CD8-positive, alpha-beta memory T cell (primary cell): ENCODE measurements around the gene KRTAP4-2. TPM values are rescaled to one million over a fixed set of nuclear protein-coding genes. Genes with fewer than 3 reads are reported as not detected.
"Not testable (repeated sequence)": the region's sequence is repeated elsewhere in the genome, so short reads cannot be mapped to it uniquely, and the experiment has no call there.

Experiments used
- CTCF ChIA-PET: fragments of 350-600 bp; sonication (Branson Sonifier 250); formaldehyde crosslinking; loops from one replicate; lab custom pipeline; 2021; ENCODE audit warnings: antibody characterized with exemption; lab: Charles Lee
- POLR2A ChIA-PET: fragments of 350-600 bp; sonication (Branson Sonifier 250); formaldehyde crosslinking; loops from one replicate; lab custom pipeline; 2021; ENCODE audit warnings: antibody characterized with exemption; lab: Charles Lee
- DNase-seq, 5 donors: peaks; one replicate each; pipeline versions ENCODE4 v3.0.0 to v3.0.0-alpha.2; 2020 to 2022; ENCODE audit warnings: mixed read lengths in 1 of 5
- H3K27ac ChIP-seq: one replicate; pipeline ENCODE4 v1.7.0; 2013; ENCODE audit warnings: low read depth, mild to moderate bottlenecking, low read length, moderate library complexity
- H3K27me3 ChIP-seq: 2 replicates; pipeline ENCODE4 v1.7.0; 2013; ENCODE audit warnings: low read length, mild to moderate bottlenecking; ENCODE audit not compliant: insufficient read depth, poor library complexity, severe bottlenecking
- H3K36me3 ChIP-seq: 2 replicates; pipeline ENCODE4 v1.7.0; 2013; ENCODE audit warnings: mild to moderate bottlenecking, low read length, moderate library complexity; ENCODE audit not compliant: insufficient read depth
- H3K4me1 ChIP-seq: 2 replicates; pipeline ENCODE4 v1.7.0; 2013; ENCODE audit warnings: mild to moderate bottlenecking, low read length, moderate library complexity; ENCODE audit not compliant: insufficient read depth
- H3K4me3 ChIP-seq: 2 replicates; pipeline ENCODE4 v1.7.0; 2013; ENCODE audit warnings: mild to moderate bottlenecking, low read length
- H3K9me3 ChIP-seq: 2 replicates; pipeline ENCODE4 v1.7.0; 2013; ENCODE audit warnings: mild to moderate bottlenecking, low read length
- H3K27ac Mint-ChIP-seq, 8 donors: one replicate each; pipeline ENCODE4 v1.8.0; 2020 to 2021; ENCODE audit warnings: mixed read lengths in 8 of 8, mild to moderate bottlenecking in 6 of 8, inconsistent platforms in 3 of 8, moderate library complexity in 3 of 8
- H3K27me3 Mint-ChIP-seq, 2 donors: one replicate each; pipeline ENCODE4 v1.8.0; 2020 to 2021; ENCODE audit warnings: mixed read lengths in 2 of 2, mild to moderate bottlenecking in 1 of 2, moderate library complexity in 1 of 2
- H3K36me3 Mint-ChIP-seq, 3 donors: one replicate each; pipeline ENCODE4 v1.8.0; 2020 to 2021; ENCODE audit warnings: mixed read lengths in 3 of 3, inconsistent platforms in 1 of 3, mild to moderate bottlenecking in 1 of 3
- H3K4me1 Mint-ChIP-seq, 3 donors: one replicate each; pipeline ENCODE4 v1.8.0; 2020 to 2021; ENCODE audit warnings: mixed read lengths in 3 of 3, inconsistent platforms in 1 of 3, mild to moderate bottlenecking in 1 of 3
- H3K4me3 Mint-ChIP-seq, 7 donors: one replicate each; pipeline ENCODE4 v1.8.0; 2020 to 2021; ENCODE audit warnings: mixed read lengths in 7 of 7, mild to moderate bottlenecking in 6 of 7, moderate library complexity in 4 of 7, inconsistent platforms in 2 of 7
- H3K9me3 Mint-ChIP-seq, 5 donors: one replicate each; pipeline ENCODE4 v1.8.0; 2020 to 2022; ENCODE audit warnings: mixed read lengths in 5 of 5, mild to moderate bottlenecking in 3 of 5, moderate library complexity in 2 of 5, inconsistent platforms in 1 of 5
- polyA plus RNA-seq: library from polyadenylated mRNA; unstranded; fragments of 300-500 nt; fragmentation: Illumina TruSeq; gene quantifications from one replicate; pipeline ENCODE4 v1.2.3, GENCODE V29; 2021
- total RNA-seq, 2 experiments: library from RNA; stranded (reverse); gene quantifications; one replicate each; pipeline ENCODE4 v1.2.3, GENCODE V29; 2021

Gene KRTAP4-2
- total and polyA plus RNA-seq, 3 experiments from 2014 or later, result not detected

DNA sequence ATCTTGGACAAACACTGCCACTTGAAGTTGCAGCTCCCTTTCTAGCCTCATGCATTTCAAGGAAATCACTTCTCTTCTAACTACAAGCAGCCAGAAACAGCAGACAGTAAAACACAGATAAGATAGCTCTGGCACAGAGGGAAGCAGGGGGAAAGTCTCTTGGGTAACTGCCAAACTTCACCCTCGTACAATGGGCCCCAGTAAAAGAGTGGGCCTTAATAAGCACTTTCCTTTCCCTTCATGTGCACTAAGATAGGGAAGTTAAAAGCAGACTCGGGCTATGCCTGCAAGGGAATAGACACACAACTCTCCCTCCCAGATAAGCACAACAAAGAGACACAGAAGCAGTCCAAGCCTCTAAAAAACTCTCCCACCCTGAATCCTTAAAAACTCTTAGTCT, 24.2 kb downstream of the KRTAP4-2 start:
- peaks cover under 1% of the 10 kb centered on the region for H3K27me3 ChIP-seq
- no peaks in the 10 kb centered on the region for H3K4me1 Mint-ChIP-seq
- H3K27ac Mint-ChIP-seq, result no peak overlapping the region
- H3K4me1 ChIP-seq, result no peaks in the 10 kb centered on the region
- DNase-seq, result no peak
- POLR2A ChIA-PET, result no interaction called here
- CTCF ChIA-PET, result no interaction called here
- no peak overlapping the region for H3K4me3 ChIP-seq
- peaks cover 0 to 4% (median 0%) of the 10 kb centered on the region in 3 donors for H3K36me3 Mint-ChIP-seq
- no peaks in the 10 kb centered on the region for H3K9me3 ChIP-seq
- H3K9me3 Mint-ChIP-seq, result no peaks in the 10 kb centered on the region
- H3K36me3 ChIP-seq, result no peaks in the 10 kb centered on the region
- H3K27ac ChIP-seq, result no peak overlapping the region
- H3K27me3 Mint-ChIP-seq, result peaks cover 18 to 53% of the 10 kb centered on the region in 2 donors
- H3K4me3 Mint-ChIP-seq, result no peak overlapping the region

DNA sequence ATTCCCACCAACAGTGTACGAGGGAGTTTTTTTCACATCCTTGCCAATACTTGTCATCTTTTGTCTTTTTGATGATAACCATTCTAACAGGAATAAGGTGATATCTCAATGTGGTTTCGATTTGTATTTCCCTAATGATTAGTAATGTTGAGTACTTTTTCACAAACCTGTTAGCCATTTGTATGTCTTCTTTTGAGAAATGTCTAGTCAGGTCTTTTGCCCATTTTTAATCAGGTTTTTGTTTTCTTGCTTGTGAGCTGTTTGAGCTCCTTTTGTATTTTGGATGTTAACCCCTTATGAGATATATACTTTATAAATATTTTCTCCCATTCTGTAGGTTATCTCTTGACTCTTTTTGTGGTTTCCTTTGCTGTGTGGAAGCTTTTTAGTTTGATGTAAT, 26.5 kb downstream of the KRTAP4-2 start:
- POLR2A ChIA-PET, result no interaction called here
- H3K36me3 Mint-ChIP-seq, result no peaks in the 10 kb centered on the region
- Histone ChIP-seq H3K36me3 (no peaks in the 10 kb centered on the region), H3K9me3 (no peaks in the 10 kb centered on the region), H3K4me1 (no peaks in the 10 kb centered on the region), H3K4me3 (no peak overlapping the region), H3K27me3 (no peaks in the 10 kb centered on the region), H3K27ac (no peak overlapping the region)
- H3K9me3 Mint-ChIP-seq, result no peaks in the 10 kb centered on the region
- no peak for DNase-seq
- no peak overlapping the region for H3K4me3 Mint-ChIP-seq
- H3K27me3 Mint-ChIP-seq, result peaks cover 7 to 45% of the 10 kb centered on the region in 2 donors
- CTCF ChIA-PET, result no interaction called here
- peaks cover 0 to 2% (median 0%) of the 10 kb centered on the region in 3 donors for H3K4me1 Mint-ChIP-seq
- H3K27ac Mint-ChIP-seq, result no peak overlapping the region

GRCh38 chr17:41150026-41150425, 28.0 kb downstream of the KRTAP4-2 start:
- Histone ChIP-seq H3K27me3 (no peaks in the 10 kb centered on the region), H3K36me3 (no peaks in the 10 kb centered on the region), H3K4me1 (no peaks in the 10 kb centered on the region), H3K9me3 (no peaks in the 10 kb centered on the region), H3K4me3 (no peak overlapping the region), H3K27ac (no peak overlapping the region)
- CTCF ChIA-PET, result no interaction called here
- Mint-ChIP-seq H3K36me3 (peaks cover 0 to 1% (median 0%) of the 10 kb centered on the region in 3 donors), H3K27me3 (peaks cover 7 to 41% of the 10 kb centered on the region in 2 donors), H3K4me3 (no peak overlapping the region), H3K27ac (no peak overlapping the region), H3K9me3 (peaks cover 0 to 3% (median 0%) of the 10 kb centered on the region in 5 donors), H3K4me1 (peaks cover 0 to 2% (median 0%) of the 10 kb centered on the region in 3 donors)
- POLR2A ChIA-PET, result no interaction called here
- DNase-seq, result no peak

DNA sequence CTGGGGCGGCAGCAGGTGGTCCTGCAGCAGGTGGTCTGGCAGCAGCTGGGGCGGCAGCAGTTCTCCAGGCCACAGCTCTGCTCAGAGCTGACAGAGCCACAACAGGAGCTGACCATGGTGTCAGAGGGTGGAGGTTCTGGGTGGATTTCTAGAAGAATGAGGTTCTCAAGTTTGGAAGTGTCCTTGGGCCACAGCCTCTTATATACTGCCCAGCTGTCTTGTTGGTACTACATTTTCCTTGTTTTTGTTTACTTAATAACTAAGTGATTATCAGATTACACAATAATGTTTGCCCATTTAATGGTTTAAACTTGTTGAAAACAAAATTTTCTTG, 28.4 kb downstream of the KRTAP4-2 start, which contains the start of gene KRTAP4-5:
Gene KRTAP4-5 (minus strand): TSS at position 174 of the 334 bp plus-strand sequence. CDS start 58 bp downstream, at position 116.
- CTCF ChIA-PET, result no interaction called here
- H3K27ac Mint-ChIP-seq, result no peak within 1 kb of the TSS
- H3K4me1 Mint-ChIP-seq, result peaks cover 0 to 2% (median 0%) of the 10 kb centered on the region in 3 donors

GRCh38 chr17:41148971-41149651, 28.9 kb downstream of the KRTAP4-2 start:
- CTCF ChIA-PET, H3K9me3 ChIP-seq: not testable (repeated sequence)

More for the DNA sequence above, 28.4 kb downstream of the KRTAP4-2 start, which contains the start of gene KRTAP4-5:
- H3K36me3 Mint-ChIP-seq, result peaks cover 0 to 1% (median 0%) of the 10 kb centered on the region in 3 donors
- Histone ChIP-seq H3K4me3 (no peak within 1 kb of the TSS), H3K27ac (no peak within 1 kb of the TSS), H3K4me1 (no peaks in the 10 kb centered on the region), H3K9me3 (no peaks in the 10 kb centered on the region), H3K27me3 (no peaks in the 10 kb centered on the region), H3K36me3 (no peaks in the 10 kb centered on the region)
- DNase-seq, result no peak
- H3K4me3 Mint-ChIP-seq, result no peak within 1 kb of the TSS
- H3K9me3 Mint-ChIP-seq, result peaks cover 0 to 4% (median 0%) of the 10 kb centered on the region in 5 donors
- H3K27me3 Mint-ChIP-seq, result peaks cover 7 to 37% of the 10 kb centered on the region in 2 donors
- POLR2A ChIA-PET, result no interaction called here

GRCh38 chr17:41147531-41148204, 30.4 kb downstream of the KRTAP4-2 start:
- peaks cover 0 to 18% (median 9%) of the 10 kb centered on the region in 5 donors for H3K9me3 Mint-ChIP-seq
- H3K4me3 Mint-ChIP-seq, result no peak overlapping the region
- DNase-seq, result no peak
- peaks cover 0 to 2% (median 0%) of the 10 kb centered on the region in 3 donors for H3K4me1 Mint-ChIP-seq
- Histone ChIP-seq H3K4me3 (no peak overlapping the region), H3K27me3 (no peaks in the 10 kb centered on the region), H3K27ac (no peak overlapping the region), H3K4me1 (no peaks in the 10 kb centered on the region), H3K36me3 (no peaks in the 10 kb centered on the region), H3K9me3 (no peaks in the 10 kb centered on the region)
- peaks cover 0 to 13% (median 5%) of the 10 kb centered on the region in 3 donors for H3K36me3 Mint-ChIP-seq
- ChIA-PET CTCF (no interaction called here), POLR2A (interaction anchor here (0.7 kb wide), 1 partner anchor 87 kb away, joined by 3 read pairs; no protein-coding TSS in a partner anchor)
- peaks cover 3 to 27% of the 10 kb centered on the region in 2 donors for H3K27me3 Mint-ChIP-seq
- H3K27ac Mint-ChIP-seq, result no peak overlapping the region

More at GRCh38 chr17:41148971-41149651, 28.9 kb downstream of the KRTAP4-2 start:
- H3K27me3 ChIP-seq, H3K4me3 ChIP-seq, H3K4me1 Mint-ChIP-seq, H3K4me3 Mint-ChIP-seq, H3K9me3 Mint-ChIP-seq, H3K27ac ChIP-seq, POLR2A ChIA-PET, H3K4me1 ChIP-seq, H3K36me3 Mint-ChIP-seq, H3K27ac Mint-ChIP-seq, DNase-seq, H3K36me3 ChIP-seq: not testable (repeated sequence)
- H3K27me3 Mint-ChIP-seq, result peaks cover 7 to 35% of the 10 kb centered on the region in 2 donors

DNA sequence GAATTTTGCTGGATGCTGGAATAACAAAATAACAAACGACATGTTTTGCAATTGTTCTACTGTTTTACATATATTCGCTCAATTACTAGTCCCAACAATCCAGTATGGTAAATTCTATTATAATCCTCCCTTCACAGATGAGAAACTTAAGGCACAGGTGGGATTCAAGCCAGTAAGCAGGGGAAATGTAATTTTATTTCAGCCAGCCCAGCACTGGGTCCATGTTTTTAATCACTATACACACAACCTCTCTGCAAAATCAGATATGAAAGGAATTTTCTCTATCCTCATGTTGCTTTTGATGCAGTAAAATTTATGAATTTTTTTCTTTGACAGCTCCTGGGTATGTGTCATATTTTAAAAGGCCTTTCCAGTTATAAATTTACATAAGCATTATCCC, 32.8 kb downstream of the KRTAP4-2 start:
- Histone ChIP-seq H3K36me3 (no peaks in the 10 kb centered on the region), H3K4me1 (no peaks in the 10 kb centered on the region), H3K27me3 (no peaks in the 10 kb centered on the region), H3K4me3 (no peak overlapping the region), H3K27ac (no peak overlapping the region), H3K9me3 (no peaks in the 10 kb centered on the region)
- H3K27ac Mint-ChIP-seq, result peak overlapping the region in 2 of 8 donors; percentile 7 to 28
- no peak for DNase-seq
- H3K4me3 Mint-ChIP-seq, result no peak overlapping the region
- peaks cover 0 to 28% (median 5%) of the 10 kb centered on the region in 3 donors for H3K36me3 Mint-ChIP-seq
- H3K27me3 Mint-ChIP-seq, result peaks cover 3 to 36% of the 10 kb centered on the region in 2 donors
- ChIA-PET POLR2A (no interaction called here), CTCF (no interaction called here)
- H3K4me1 Mint-ChIP-seq, result peaks cover 0 to 2% (median 0%) of the 10 kb centered on the region in 3 donors
- H3K9me3 Mint-ChIP-seq, result peaks cover 3 to 32% (median 14%) of the 10 kb centered on the region in 5 donors

DNA sequence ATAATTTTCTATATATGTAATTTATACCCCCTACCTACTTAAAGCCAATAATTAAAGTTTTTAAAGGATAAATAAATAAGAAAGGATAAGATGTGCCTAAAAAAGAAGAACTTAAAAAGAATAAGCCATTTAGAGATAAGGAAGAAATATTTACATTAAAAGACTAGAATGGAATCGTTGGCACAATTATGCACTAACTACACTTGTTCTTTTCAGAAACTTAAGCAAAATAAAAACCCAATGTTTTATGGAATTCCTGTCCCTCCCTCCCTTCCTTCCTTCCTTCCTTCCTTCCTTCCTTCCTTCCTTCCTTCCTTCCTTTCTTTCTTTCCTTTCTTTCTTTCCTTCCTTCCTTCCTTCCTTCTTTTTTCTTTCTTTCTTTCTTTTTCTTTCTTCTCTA, 33.2 kb downstream of the KRTAP4-2 start:
- H3K4me1 Mint-ChIP-seq, result peaks cover 0 to 2% (median 0%) of the 10 kb centered on the region in 3 donors
- H3K9me3 Mint-ChIP-seq, result peaks cover 5 to 32% (median 14%) of the 10 kb centered on the region in 5 donors
- no peak for DNase-seq
- H3K4me1 ChIP-seq, result no peaks in the 10 kb centered on the region
- H3K27me3 Mint-ChIP-seq, result peaks cover 3 to 36% of the 10 kb centered on the region in 2 donors
- H3K27me3 ChIP-seq, result no peaks in the 10 kb centered on the region
- peak overlapping the region in 1 of 8 donors; percentile 28 for H3K27ac Mint-ChIP-seq
- H3K4me3 ChIP-seq, result no peak overlapping the region
- no peaks in the 10 kb centered on the region for H3K36me3 ChIP-seq
- ChIA-PET CTCF (no interaction called here), POLR2A (no interaction called here)
- no peak overlapping the region for H3K4me3 Mint-ChIP-seq
- no peak overlapping the region for H3K27ac ChIP-seq
- H3K9me3 ChIP-seq, result no peaks in the 10 kb centered on the region
- H3K36me3 Mint-ChIP-seq, result peaks cover 0 to 28% (median 5%) of the 10 kb centered on the region in 3 donors
